K562 (cell line): Measurements from ENCODE around the gene ACAP3. TPM values are rescaled to one million over a fixed set of nuclear protein-coding genes. Genes with fewer than 3 reads are reported as not detected.

Source experiments
- ASH1L ChIP-seq: fragments of 450-650 bp; IDR thresholded peaks from 2 replicates; pipeline ENCODE4 v1.6.1; 2018; ENCODE audit warnings: borderline replicate concordance, mild to moderate bottlenecking, low read depth; ENCODE audit not compliant: partially characterized antibody
- BDP1 ChIP-seq: IDR thresholded peaks from 3 replicates; pipeline ENCODE4 v1.6.1; 2011; ENCODE audit not compliant: insufficient read length, insufficient read depth
- CHD2 ChIP-seq: IDR thresholded peaks from 2 replicates; pipeline ENCODE4 v1.6.1; 2011; ENCODE audit warnings: low read depth, low read length
- CHD7 ChIP-seq: fragments of 200-600 bp; sonication (generic); IDR thresholded peaks from one replicate; pipeline ENCODE4 v1.6.1; 2012; ENCODE audit warnings: mild to moderate bottlenecking, low read depth, low read length, inconsistent platforms
- CREB3 ChIP-seq: fragments of 450-650 bp; conservative IDR thresholded peaks from 2 replicates; pipeline ENCODE4 v1.6.1; 2016; ENCODE audit warnings: missing genetic modification characterization, low read depth, mild to moderate bottlenecking, missing compliant biosample characterization, moderate library complexity
- CTCF ChIP-seq, 3 experiments: IDR thresholded peaks in 2 of 3; conservative IDR thresholded peaks in 1 of 3; 2 replicates each; pipeline ENCODE4 v1.5.1; 2011 to 2012; ENCODE audit warnings: low read length in 3 of 3, mild to moderate bottlenecking in 3 of 3, control low read depth in 2 of 3, improper control_type of control experiment in 1 of 3, inconsistent platforms in 1 of 3, low read depth in 1 of 3, mixed read lengths in 1 of 3, moderate library complexity in 1 of 3; ENCODE audit not compliant: insufficient read depth in 2 of 3
- ELF2 ChIP-seq: fragments of 250-450 bp; sonication (Bioruptor Pico); IDR thresholded peaks from 2 replicates; pipeline ENCODE4 v1.5.0; 2021; ENCODE audit warnings: mild to moderate bottlenecking
- KLF1 ChIP-seq: fragments of 450-650 bp; IDR thresholded peaks from 2 replicates; pipeline ENCODE4 v1.6.1; 2016; ENCODE audit warnings: missing genetic modification characterization, missing compliant biosample characterization
- KLF10 ChIP-seq: fragments of 250-450 bp; sonication (Bioruptor Pico); IDR thresholded peaks from 2 replicates; pipeline ENCODE4 v1.6.1; 2021; ENCODE audit warnings: matching md5 sums
- RBFOX2 ChIP-seq: fragments of 200-400 bp; formaldehyde crosslinking; IDR thresholded peaks from 2 replicates; pipeline ENCODE4 v1.6.1; 2017; ENCODE audit warnings: low read depth, mild to moderate bottlenecking, low read length, moderate library complexity
- SMC3 ChIP-seq: conservative IDR thresholded peaks from 2 replicates; pipeline ENCODE4 v1.6.1; 2011; ENCODE audit warnings: low read depth, low read length, improper control_type of control experiment; ENCODE audit not compliant: insufficient read depth
- SREBF2 ChIP-seq: sonication (generic); formaldehyde crosslinking; IDR thresholded peaks from 2 replicates; pipeline ENCODE4 v1.4.0; 2020; ENCODE audit warnings: mild to moderate bottlenecking, missing genetic modification reagents
- YBX1 ChIP-seq: fragments of 450-650 bp; IDR thresholded peaks from 2 replicates; pipeline ENCODE4 v1.7.1; 2016; ENCODE audit warnings: mild to moderate bottlenecking
- ZNF134 ChIP-seq: fragments of 250-450 bp; sonication (Bioruptor Pico); conservative IDR thresholded peaks from 2 replicates; pipeline ENCODE4 v1.4.0; 2020
- polyA plus RNA-seq, 8 experiments: library from polyadenylated mRNA; depleted of rRNA in 4 of 8; stranded (reverse) in 5 of 8; unstranded in 3 of 8; fragments of >200 nt; fragmentation: Nextera tagmentation in 2 of 8; fragmentation: Illumina TruSeq in 1 of 8; extraction: Ambion mirVana in 2 of 8; extraction: Trizol in 1 of 8; gene quantifications; 2 replicates each; pipeline versions ENCODE4 v1.2.1 to v1.2.3, GENCODE V29; 2011 to 2014; ENCODE audit warnings: inconsistent platforms in 1 of 8, missing spikeins in 1 of 8
- total RNA-seq, 7 experiments: library from RNA; depleted of rRNA in 6 of 7; stranded (reverse); fragments of >200 nt in 6 of 7; fragmentation: Illumina TruSeq in 2 of 7; extraction: Trizol in 2 of 7; gene quantifications; 2 replicates each; pipeline versions ENCODE4 v1.2.1 to v1.2.3, GENCODE V29; 2011 to 2021; ENCODE audit warnings: low replicate concordance in 1 of 7

Gene ACAP3
- total and polyA plus RNA-seq, 9 of the 15 experiments (the other 6 are each of a cell fraction or from before 2014, with no cell fraction given) = 0.01 to 49.0 (median 12.0) TPM

- TF ChIP-seq CHD7 = no peak
- TF ChIP-seq ELF2 (CRISPR knock-in tag) = no peak
- TF ChIP-seq BDP1 = no peak
- no peak for TF ChIP-seq KLF1 (tag)
- no peak for TF ChIP-seq ZNF134
- TF ChIP-seq RBFOX2 = peak; percentile 64
- TF ChIP-seq CREB3 = no peak
- no peak for TF ChIP-seq CHD2
- TF ChIP-seq CTCF (IDR thresholded peaks at IDR 0.05 in 2 of 3, conservative IDR thresholded peaks at IDR 0.05 in 1 of 3; ENCODE audit: insufficient read depth in 2 of 3, low read depth in 1 of 3, low read length in 3 of 3) = peak in 2 of 3 experiments; percentile 40 to 48; a peak in 4 of 6 replicates
- no peak for TF ChIP-seq KLF10 (CRISPR knock-in tag)
- no peak for TF ChIP-seq SREBF2 (CRISPR knock-in tag)
- TF ChIP-seq SMC3 = no peak
- TF ChIP-seq ASH1L = no peak
- no peak for TF ChIP-seq YBX1
These were observed 2.2 kb downstream of the ACAP3 start (continued) for GRCh38 chr1:1305300-1306069.
